GM23338 (cell line): ENCODE data around the gene TRIML1.

ENCODE experiments used
- CREB1 ChIP-seq: fragments of 250-450 bp; sonication (Bioruptor Pico); IDR thresholded peaks from 2 replicates; pipeline ENCODE4 v1.5.0; 2020; ENCODE audit warnings: low read depth, mild to moderate bottlenecking, moderate library complexity
- EZH2 ChIP-seq: fragments of 200-600 bp; sonication (generic); IDR thresholded peaks from one replicate; pipeline ENCODE4 v1.8.0; 2017; ENCODE audit warnings: antibody characterized with exemption, mild to moderate bottlenecking, low read depth; ENCODE audit not compliant: unreplicated experiment
- EZH2phosphoT487 ChIP-seq: fragments of 200-600 bp; sonication (generic); IDR thresholded peaks from one replicate; pipeline ENCODE4 v1.8.1; 2018; ENCODE audit warnings: antibody characterized with exemption; ENCODE audit not compliant: unreplicated experiment
- JUNB ChIP-seq: IDR thresholded peaks from one replicate; pipeline ENCODE4 v1.6.1; 2016; ENCODE audit warnings: antibody characterized with exemption; ENCODE audit not compliant: unreplicated experiment
- NANOG ChIP-seq: IDR thresholded peaks from 2 replicates; pipeline ENCODE4 v1.6.1; 2016; ENCODE audit warnings: antibody characterized with exemption, borderline replicate concordance
- POLR2AphosphoS5 ChIP-seq: IDR thresholded peaks from 2 replicates; pipeline ENCODE4 v1.6.1; 2016; ENCODE audit warnings: antibody characterized with exemption, low read depth
- STAT1 ChIP-seq: IDR thresholded peaks from one replicate; pipeline ENCODE4 v1.6.1; 2016; ENCODE audit warnings: antibody characterized with exemption; ENCODE audit not compliant: unreplicated experiment
- ZNF114 ChIP-seq: fragments of 250-450 bp; sonication (Bioruptor Pico); IDR thresholded peaks from 2 replicates; pipeline ENCODE4 v1.5.0; 2020; ENCODE audit warnings: mild to moderate bottlenecking, moderate library complexity
- ZNF462 ChIP-seq: fragments of 250-450 bp; sonication (Bioruptor Pico); IDR thresholded peaks from 2 replicates; pipeline ENCODE4 v1.5.0; 2020; ENCODE audit warnings: mild to moderate bottlenecking, moderate library complexity
- TF ChIP-seq, protein P1 (sequence below), 2 experiments: fragments of 200-600 bp in 1 of 2; sonication (generic) in 1 of 2; conservative IDR thresholded peaks; 2 replicates each; pipeline versions ENCODE4 v1.5.1 to v1.6.1; 2016 to 2017; ENCODE audit warnings: antibody characterized with exemption in 2 of 2, low read depth in 2 of 2, mild to moderate bottlenecking in 2 of 2, moderate library complexity in 1 of 2
- TF ChIP-seq, protein P2 (sequence below): IDR thresholded peaks from one replicate; pipeline ENCODE4 v1.6.1; 2018; ENCODE audit warnings: antibody characterized with exemption; ENCODE audit not compliant: unreplicated experiment

DNA sequence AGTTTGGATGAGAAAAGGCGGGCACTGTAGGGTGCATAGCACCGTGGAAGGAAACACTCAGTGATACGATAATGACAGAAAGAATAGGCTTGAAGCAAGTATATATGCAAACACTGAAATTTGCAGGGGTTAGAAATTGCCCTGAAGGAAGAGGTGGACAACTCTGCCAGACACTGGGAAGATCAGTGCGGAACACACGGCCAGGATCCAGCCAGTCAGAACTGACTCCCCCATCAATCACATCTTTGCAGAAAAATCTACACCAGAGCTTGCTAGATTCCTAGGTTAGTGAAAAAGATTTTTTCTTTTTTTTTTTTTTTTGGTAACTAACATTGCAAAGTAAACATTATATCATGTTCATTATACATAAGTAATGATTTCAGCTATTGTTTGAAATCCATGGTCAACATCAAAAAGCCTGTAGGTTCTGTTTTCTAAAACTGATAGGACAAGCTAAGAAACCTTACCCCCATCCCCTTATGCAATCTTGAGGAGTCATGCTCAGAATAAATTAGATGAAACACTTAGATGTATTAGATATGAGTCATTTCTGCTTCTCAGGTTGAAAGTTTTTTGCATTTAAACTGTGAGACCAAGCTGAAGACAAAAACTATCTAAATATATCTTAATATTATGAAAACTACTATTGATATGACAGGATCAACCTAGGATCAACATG lies 38.9 kb downstream of the TRIML1 start:
- TF ChIP-seq, protein P1, sequence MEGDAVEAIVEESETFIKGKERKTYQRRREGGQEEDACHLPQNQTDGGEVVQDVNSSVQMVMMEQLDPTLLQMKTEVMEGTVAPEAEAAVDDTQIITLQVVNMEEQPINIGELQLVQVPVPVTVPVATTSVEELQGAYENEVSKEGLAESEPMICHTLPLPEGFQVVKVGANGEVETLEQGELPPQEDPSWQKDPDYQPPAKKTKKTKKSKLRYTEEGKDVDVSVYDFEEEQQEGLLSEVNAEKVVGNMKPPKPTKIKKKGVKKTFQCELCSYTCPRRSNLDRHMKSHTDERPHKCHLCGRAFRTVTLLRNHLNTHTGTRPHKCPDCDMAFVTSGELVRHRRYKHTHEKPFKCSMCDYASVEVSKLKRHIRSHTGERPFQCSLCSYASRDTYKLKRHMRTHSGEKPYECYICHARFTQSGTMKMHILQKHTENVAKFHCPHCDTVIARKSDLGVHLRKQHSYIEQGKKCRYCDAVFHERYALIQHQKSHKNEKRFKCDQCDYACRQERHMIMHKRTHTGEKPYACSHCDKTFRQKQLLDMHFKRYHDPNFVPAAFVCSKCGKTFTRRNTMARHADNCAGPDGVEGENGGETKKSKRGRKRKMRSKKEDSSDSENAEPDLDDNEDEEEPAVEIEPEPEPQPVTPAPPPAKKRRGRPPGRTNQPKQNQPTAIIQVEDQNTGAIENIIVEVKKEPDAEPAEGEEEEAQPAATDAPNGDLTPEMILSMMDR (conservative IDR thresholded peaks at IDR 0.05; ENCODE audit: low read depth in 2 of 2): no peak
- TF ChIP-seq, protein P2, sequence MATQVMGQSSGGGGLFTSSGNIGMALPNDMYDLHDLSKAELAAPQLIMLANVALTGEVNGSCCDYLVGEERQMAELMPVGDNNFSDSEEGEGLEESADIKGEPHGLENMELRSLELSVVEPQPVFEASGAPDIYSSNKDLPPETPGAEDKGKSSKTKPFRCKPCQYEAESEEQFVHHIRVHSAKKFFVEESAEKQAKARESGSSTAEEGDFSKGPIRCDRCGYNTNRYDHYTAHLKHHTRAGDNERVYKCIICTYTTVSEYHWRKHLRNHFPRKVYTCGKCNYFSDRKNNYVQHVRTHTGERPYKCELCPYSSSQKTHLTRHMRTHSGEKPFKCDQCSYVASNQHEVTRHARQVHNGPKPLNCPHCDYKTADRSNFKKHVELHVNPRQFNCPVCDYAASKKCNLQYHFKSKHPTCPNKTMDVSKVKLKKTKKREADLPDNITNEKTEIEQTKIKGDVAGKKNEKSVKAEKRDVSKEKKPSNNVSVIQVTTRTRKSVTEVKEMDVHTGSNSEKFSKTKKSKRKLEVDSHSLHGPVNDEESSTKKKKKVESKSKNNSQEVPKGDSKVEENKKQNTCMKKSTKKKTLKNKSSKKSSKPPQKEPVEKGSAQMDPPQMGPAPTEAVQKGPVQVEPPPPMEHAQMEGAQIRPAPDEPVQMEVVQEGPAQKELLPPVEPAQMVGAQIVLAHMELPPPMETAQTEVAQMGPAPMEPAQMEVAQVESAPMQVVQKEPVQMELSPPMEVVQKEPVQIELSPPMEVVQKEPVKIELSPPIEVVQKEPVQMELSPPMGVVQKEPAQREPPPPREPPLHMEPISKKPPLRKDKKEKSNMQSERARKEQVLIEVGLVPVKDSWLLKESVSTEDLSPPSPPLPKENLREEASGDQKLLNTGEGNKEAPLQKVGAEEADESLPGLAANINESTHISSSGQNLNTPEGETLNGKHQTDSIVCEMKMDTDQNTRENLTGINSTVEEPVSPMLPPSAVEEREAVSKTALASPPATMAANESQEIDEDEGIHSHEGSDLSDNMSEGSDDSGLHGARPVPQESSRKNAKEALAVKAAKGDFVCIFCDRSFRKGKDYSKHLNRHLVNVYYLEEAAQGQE: no peak
- TF ChIP-seq POLR2AphosphoS5: no peak
- TF ChIP-seq EZH2: no peak
- TF ChIP-seq JUNB: no peak
- TF ChIP-seq ZNF462 (CRISPR knock-in tag): no peak
- no peak for TF ChIP-seq NANOG
- TF ChIP-seq EZH2phosphoT487: no peak
- TF ChIP-seq CREB1: no peak
- no peak for TF ChIP-seq STAT1
- TF ChIP-seq ZNF114: no peak
